Body of pancreas (tissue), 4 donors: ENCODE results near the gene LIN7C.

ENCODE experiments used
- CTCF ChIP-seq, 7 experiments: fragments of 450-650 bp in 4 of 7; fragments of 200-600 bp in 3 of 7; sonication (generic) in 3 of 7; IDR thresholded peaks; one replicate each; pipeline ENCODE4 v1.5.1; 2016 to 2019; ENCODE audit warnings: antibody characterized with exemption in 7 of 7
- POLR2A ChIP-seq, 3 donors: fragments of 450-650 bp; IDR thresholded peaks; one replicate each; pipeline ENCODE4 v1.6.1; 2016; ENCODE audit warnings: antibody characterized with exemption in 3 of 3, mild to moderate bottlenecking in 2 of 3

GRCh38 chr11:27477243-27477642, 29.3 kb downstream of the LIN7C start:
- no peak for TF ChIP-seq CTCF (IDR thresholded peaks at IDR 0.05)
- TF ChIP-seq POLR2A (IDR thresholded peaks at IDR 0.05), result no peak
